GM21381 (cell line): ENCODE results near the gene CDK5.

Experiments used
- ATAC-seq: cut with Tn5 transposase; IDR thresholded peaks from one replicate; pipeline ENCODE4 v1.9.1; 2021; ENCODE audit warnings: mild to moderate bottlenecking, moderate library complexity; ENCODE audit not compliant: unreplicated experiment

The CDK5 gene

DNA sequence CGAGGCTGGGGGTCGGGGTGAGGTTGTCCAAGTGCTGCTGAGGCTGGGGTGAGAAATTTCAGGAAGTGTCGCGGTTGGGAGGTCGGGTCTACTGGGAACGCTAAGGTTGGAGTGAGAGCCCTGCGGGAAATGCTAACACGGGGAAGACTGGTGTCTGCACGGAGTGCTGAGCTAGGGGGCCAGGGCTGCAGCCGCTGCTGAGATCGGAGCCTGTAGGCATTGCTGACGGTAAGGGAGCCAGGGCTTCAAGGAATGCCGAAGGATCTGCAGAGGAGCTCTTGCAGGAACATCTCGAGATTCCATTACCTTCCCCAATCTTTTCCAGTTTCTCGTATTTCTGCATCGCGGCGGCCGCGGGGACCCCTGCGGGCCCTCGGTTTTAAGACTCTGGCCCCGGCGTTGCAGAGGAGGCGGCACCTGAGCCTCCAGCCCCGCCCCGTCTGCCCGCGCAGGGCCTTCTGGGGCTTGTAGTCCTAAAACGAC lies at the start of gene CDK5:
TSS of gene CDK5 (minus strand) at position 392 of the 483 bp plus-strand sequence. CDS start at position 343, 49 bp downstream.
- peak; percentile 7 for ATAC-seq

DNA sequence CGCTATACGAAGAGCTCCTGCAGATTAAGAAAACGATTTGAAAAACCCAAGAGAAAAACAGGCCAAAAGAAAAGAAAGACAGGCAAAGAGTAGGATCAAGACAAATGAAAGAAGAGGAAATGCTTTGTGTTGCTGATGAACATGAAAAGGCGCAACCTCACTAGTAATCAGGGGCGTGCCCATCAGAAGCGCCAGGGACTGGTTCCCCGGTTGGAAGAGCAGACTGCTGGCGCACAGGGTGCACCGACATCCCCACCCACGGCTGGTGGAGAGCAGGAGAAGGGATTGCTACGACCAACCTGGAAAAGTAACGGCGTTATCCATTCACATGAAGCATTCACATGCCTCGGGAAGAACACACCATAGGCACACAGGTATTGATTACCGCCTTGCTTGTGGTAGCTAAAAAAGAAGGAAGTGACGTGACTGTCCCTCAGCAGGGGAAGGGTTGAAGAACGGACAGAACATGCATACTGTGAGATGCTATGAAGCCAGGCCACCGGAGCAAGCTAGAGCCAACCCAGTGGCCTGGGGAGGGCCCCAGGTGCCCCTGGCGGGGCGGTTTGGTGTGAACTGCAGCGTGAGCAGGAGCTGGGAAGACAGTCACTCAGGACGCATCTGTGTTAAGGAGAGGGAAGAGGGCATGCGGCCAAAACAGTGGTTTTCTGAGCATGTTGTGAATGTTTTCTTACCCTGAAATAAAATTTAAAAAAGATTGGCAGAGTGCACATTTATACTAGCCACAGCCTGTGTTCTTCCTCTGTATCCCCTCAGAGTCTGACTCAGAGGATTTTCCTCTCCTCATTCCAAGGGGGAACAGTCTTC lies 46.9 kb upstream of the CDK5 start:
- ATAC-seq, result no peak

GRCh38 chr7:151103973-151104372 lies 46.3 kb upstream of the CDK5 start:
- no peak for ATAC-seq

DNA sequence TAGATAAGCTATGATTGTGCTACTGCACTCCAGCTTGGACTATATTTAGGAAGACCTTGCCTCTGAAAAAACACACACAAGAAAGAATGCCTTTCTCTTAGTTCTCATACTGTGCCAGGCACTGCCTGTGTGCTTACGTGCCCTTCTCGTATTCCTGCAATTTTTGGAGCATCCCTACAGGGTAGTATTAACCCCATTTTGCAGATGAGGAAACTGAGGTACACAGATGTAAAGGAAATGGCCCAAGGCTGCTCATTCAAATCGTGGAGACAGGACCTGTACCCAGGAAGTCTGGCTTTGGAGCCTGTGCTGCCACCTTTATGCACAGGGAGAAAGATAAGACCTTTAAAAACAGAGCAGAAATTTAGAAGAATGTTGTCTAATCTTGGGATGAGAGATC lies 45.3 kb upstream of the CDK5 start:
- ATAC-seq, result no peak

- ATAC-seq, result no peak
Observed at GRCh38 chr7:151101621-151102396, 44.1 kb upstream of the CDK5 start.

- ATAC-seq, result no peak
Observed at GRCh38 chr7:151100921-151101320, 43.2 kb upstream of the CDK5 start.

GRCh38 chr7:151099486-151100211 lies 42.0 kb upstream of the CDK5 start:
- no peak for ATAC-seq

DNA sequence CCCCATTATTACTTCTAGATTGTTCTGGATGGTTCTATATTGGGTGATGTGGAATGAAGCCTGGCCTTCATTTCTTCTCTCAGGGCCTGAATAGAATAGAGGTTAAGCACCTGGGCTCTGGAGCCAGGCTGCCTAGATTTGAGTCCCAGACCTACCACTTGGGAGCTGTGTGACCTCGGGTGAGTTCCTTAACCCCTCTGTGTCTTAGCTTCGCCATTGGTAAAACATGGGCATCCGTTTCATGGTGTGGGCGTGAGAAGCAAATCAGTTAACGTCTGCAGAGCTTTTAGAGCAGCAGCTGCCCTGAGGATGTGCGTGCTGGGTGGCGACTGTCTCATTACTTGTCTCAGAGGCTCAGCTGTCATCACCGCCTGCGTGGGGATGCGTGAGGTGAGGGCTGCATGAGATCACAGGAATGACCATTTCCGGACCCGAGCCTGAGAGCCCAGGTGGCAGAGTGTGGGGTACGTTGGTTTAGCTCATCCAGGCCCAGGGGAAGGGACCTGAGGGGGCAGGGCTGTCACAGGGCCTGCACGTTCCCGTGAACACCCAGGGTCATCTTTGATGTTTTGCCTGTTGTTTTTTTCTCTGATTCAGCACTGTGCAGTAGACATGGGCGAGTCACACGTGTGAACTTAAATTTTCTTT lies 38.3 kb upstream of the CDK5 start:
- no peak for ATAC-seq

GRCh38 chr7:151095123-151095797 lies 37.6 kb upstream of the CDK5 start:
- no peak for ATAC-seq

DNA sequence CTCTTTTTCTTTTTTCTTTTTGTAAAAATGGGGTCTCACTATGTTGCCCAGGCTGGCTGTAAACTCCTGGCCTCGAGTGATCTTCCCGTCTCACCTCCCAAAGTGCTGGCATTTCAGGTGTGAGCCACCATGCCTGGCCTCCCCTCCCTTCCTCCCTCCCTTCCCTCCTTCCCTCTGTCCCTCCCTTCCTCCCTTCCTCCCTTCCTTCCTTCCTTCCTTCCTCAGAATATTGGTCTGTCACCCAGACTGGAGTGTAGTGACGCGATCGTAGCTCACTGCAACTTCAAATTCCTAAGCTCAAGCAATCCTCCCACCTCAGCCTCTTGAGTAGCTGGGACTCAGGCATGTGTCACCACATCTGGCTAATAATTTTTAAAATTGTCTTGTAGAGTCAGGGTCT lies 37.0 kb upstream of the CDK5 start:
- no peak for ATAC-seq

GRCh38 chr7:151093748-151094147 lies 36.1 kb upstream of the CDK5 start:
- no peak for ATAC-seq

DNA sequence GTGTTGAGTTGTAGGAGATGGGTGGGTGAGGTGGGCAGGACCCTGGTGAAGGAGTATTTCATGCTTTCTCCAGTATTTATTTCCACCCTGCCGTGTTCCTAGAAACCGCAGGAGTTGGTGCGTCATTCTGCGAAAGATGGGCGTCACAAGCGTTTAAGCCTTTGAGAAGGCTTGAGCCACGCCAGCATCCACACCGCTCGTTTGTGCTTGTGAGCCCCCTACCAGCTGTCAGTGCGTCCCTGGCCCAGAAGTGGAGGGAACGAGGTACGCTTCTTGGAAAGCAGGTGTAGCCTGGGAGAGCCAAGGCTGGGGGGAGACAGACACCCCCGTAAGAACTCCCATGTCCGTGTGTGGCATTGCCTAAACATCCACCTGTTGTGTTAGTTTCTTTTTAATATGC lies 34.3 kb upstream of the CDK5 start:
- ATAC-seq, result no peak

DNA sequence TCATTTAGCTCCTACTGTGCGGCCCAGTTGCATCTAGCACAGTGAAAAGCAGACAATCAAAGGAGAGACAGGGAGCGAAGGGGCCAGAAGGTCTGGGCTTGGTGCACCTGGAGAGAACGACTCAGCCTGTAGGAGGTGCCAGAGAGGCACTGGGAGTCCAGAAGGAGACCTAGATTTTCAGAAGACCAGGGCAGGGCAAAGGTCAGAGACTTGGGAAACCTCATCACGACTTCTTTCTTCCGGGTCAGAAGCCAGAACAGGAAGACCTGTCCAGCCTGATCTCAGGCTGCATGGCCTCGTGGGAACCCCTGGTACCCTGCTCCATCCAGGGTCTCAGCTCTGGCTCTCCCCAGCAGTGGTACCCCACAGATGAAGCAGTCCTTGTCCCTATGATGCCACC lies 33.7 kb upstream of the CDK5 start:
- ATAC-seq, result no peak

- no peak for ATAC-seq
Observed at GRCh38 chr7:151091003-151091402, 33.3 kb upstream of the CDK5 start.

- ATAC-seq, result no peak
Observed at GRCh38 chr7:151089893-151090730, 32.4 kb upstream of the CDK5 start.

GRCh38 chr7:151088856-151089699 lies 31.4 kb upstream of the CDK5 start:
- ATAC-seq, result no peak

DNA sequence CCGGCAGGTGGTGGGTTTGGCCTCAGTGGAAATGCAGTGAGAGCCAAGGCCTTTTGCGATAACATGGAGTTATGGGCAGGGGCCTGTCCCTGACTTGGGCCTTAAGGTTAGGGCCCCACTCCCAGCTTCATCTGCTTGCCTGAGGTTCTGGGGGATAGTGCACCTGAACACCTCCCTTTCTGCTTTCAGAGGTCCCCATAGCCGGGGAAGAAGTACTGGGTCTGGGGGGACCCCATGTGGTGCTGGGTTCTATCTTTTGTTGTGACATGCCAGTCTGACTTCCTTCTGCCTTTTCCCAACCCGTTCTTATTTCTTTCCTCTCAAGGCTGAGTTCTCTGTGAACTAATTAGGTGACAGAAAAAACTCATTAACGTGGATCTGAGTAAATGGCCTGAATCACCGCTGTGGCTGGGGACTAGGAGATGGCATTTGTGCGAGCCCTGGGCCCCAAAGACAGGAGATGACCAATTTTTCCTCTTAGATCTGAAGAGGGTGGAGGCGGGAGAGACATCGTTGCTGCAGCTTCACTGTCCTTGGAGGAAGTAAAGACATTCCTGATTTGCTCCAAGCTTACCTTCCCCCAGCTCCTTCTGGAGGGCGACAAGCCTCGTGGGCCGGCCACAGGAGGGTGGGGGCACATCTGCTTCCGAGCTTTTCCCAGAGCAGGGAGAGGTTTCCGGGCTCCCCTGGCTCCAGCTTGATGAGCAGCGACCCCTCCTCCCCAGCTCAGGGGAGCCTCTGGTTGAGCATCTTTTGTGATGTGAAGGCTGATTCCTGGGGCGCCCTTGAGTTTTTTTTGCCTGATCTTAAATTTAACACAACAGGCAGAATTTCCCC lies 30.5 kb upstream of the CDK5 start:
- no peak for ATAC-seq
